SU-DHL-6 (cell line): ENCODE measurements around the gene SRSF11.

Experiments used
- CTCF ChIP-seq: fragments of 200-600 bp; sonication (generic); IDR thresholded peaks from one replicate; pipeline ENCODE4 v1.5.1; 2017; ENCODE audit warnings: antibody characterized with exemption, mild to moderate bottlenecking, low read length, moderate library complexity; ENCODE audit not compliant: insufficient read depth, poor library complexity, severe bottlenecking
- EZH2phosphoT487 ChIP-seq: fragments of 200-600 bp; sonication (generic), shearing (Covaris generic); conservative IDR thresholded peaks from 2 replicates; pipeline ENCODE4 v1.6.1; 2018; ENCODE audit warnings: mild to moderate bottlenecking, antibody characterized with exemption, low read length, moderate library complexity, mixed read lengths

- no peak for TF ChIP-seq CTCF
- TF ChIP-seq EZH2phosphoT487: no peak
Observed at GRCh38 chr1:70247122-70247521, 25.9 kb downstream of the SRSF11 start.
